GM18511 (cell line): Measurements from ENCODE around the gene CHCHD1.
"Not testable (repeated sequence)": the region's sequence is repeated elsewhere in the genome, so short reads cannot be mapped to it uniquely, and the experiment has no call there.

Experiments
- ATAC-seq: cut with Tn5 transposase; IDR thresholded peaks from one replicate; pipeline ENCODE4 v1.9.1; 2021; ENCODE audit warnings: mild to moderate bottlenecking, moderate library complexity; ENCODE audit not compliant: unreplicated experiment

CHCHD1 gene

GRCh38 chr10:73765066-73765465 is 16.8 kb upstream of the CHCHD1 start:
- ATAC-seq: no peak

GRCh38 chr10:73768881-73769280 is 13.0 kb upstream of the CHCHD1 start:
- no peak for ATAC-seq

GRCh38 chr10:73769396-73769795 is 12.5 kb upstream of the CHCHD1 start:
- no peak for ATAC-seq

GRCh38 chr10:73771722-73772280 is 10.0 kb upstream of the CHCHD1 start:
- ATAC-seq: peak; percentile 51

- peak; percentile 68 for ATAC-seq
Measured at GRCh38 chr10:73772281-73773151, 9.3 kb upstream of the CHCHD1 start.

- ATAC-seq: no peak
Measured at GRCh38 chr10:73773152-73773879, 8.5 kb upstream of the CHCHD1 start.

GRCh38 chr10:73774637-73775036 is 7.2 kb upstream of the CHCHD1 start:
- ATAC-seq: no peak

GRCh38 chr10:73779018-73779417 is 2.8 kb upstream of the CHCHD1 start:
- no peak for ATAC-seq

GRCh38 chr10:73779539-73780197 is 2.2 kb upstream of the CHCHD1 start:
- no peak for ATAC-seq

GRCh38 chr10:73780301-73780700 is 1.5 kb upstream of the CHCHD1 start:
- ATAC-seq: no peak

GRCh38 chr10:73780966-73781365 is 882 bp upstream of the CHCHD1 start:
- ATAC-seq: no peak

GRCh38 chr10:73781548-73781878 is 335 bp upstream of the CHCHD1 start:
- peak; percentile 12 for ATAC-seq

- no peak for ATAC-seq
Measured at GRCh38 chr10:73782749-73783085, 869 bp downstream of the CHCHD1 start.

GRCh38 chr10:73785211-73785720 is 3.4 kb downstream of the CHCHD1 start, which contains the start of gene ZSWIM8:
Gene ZSWIM8 (plus strand): TSS chr10:73785606. CDS start chr10:73785879, 273 bp downstream.
- ATAC-seq: peak; percentile 83

GRCh38 chr10:73785721-73786511 is 4.1 kb downstream of the CHCHD1 start:
- ATAC-seq: peak; percentile 23

GRCh38 chr10:73786512-73786885 is 4.7 kb downstream of the CHCHD1 start:
- ATAC-seq: no peak

- ATAC-seq: not testable (repeated sequence)
Measured at GRCh38 chr10:73787031-73787800, 5.4 kb downstream of the CHCHD1 start.

- ATAC-seq: no peak
Measured at GRCh38 chr10:73788864-73789658, 7.2 kb downstream of the CHCHD1 start.

- no peak for ATAC-seq
Measured at GRCh38 chr10:73789659-73790055, 7.8 kb downstream of the CHCHD1 start.
